Neural progenitor cell (in vitro differentiated cells): Measurements from ENCODE around the gene RHAG.

Experiments
- CTCF ChIP-seq: fragments of 200-600 bp; sonication (generic); IDR thresholded peaks from 2 replicates; pipeline ENCODE4 v1.5.1; 2017; ENCODE audit warnings: antibody characterized with exemption, mild to moderate bottlenecking
- EZH2 ChIP-seq: fragments of 200-600 bp; sonication (generic); IDR thresholded peaks from 2 replicates; pipeline ENCODE4 v1.6.1; 2017; ENCODE audit warnings: antibody characterized with exemption, mild to moderate bottlenecking, moderate library complexity

- TF ChIP-seq CTCF (no peak), EZH2 (no peak)
Observed at GRCh38 chr6:49555951-49556350, 80.7 kb downstream of the RHAG start.
